ENCODE data around the gene TAF9.

TAF9 gene

GRCh38 chr5:69315972-69316371 lies 53.3 kb downstream of the TAF9 start:
- Histone ChIP-seq H3K9ac (no peak overlapping the region), H3K4me3 (ENCODE audit: low read depth, low read length) (no peak overlapping the region), H3K27ac (no peak overlapping the region), H3K9me3 (ENCODE audit: control insufficient read depth, low read length) (no peaks in the 10 kb centered on the region), H3K4me1 (no peaks in the 10 kb centered on the region), H3K4me2 (ENCODE audit: low read length) (no peak overlapping the region), H3K36me3 (ENCODE audit: control insufficient read depth, insufficient read depth, low read length) (no peaks in the 10 kb centered on the region), H3K79me2 (no peaks in the 10 kb centered on the region), H3K27me3 (ENCODE audit: control insufficient read depth, insufficient read depth, low read length) (no peaks in the 10 kb centered on the region), H2AFZ (no peak overlapping the region)
- TF ChIP-seq CTCF (IDR thresholded peaks at IDR 0.05): no peak

Measured in parathyroid adenoma (tissue), 2 donors.